ENCODE results near the gene IRF2BP2.

Gene IRF2BP2

GRCh38 chr1:234582681-234583301 is 27.2 kb downstream of the IRF2BP2 start:
- DNase-seq (ENCODE audit: low spot score): no peak
- ChIA-PET CTCF (interaction anchor here (0.6 kb wide), 1 partner anchor 492 kb away, joined by 4 read pairs; no protein-coding TSS in a partner anchor), POLR2A (ENCODE audit: low non-redundant PET) (interaction anchor here (0.7 kb wide), 1 partner anchor 44 kb away, joined by 4 read pairs; no protein-coding TSS in a partner anchor)
- H3K27ac ChIP-seq: no peak overlapping the region
- TF ChIP-seq CTCF (conservative IDR thresholded peaks at IDR 0.05; ENCODE audit: low read depth): no peak

- no peak for TF ChIP-seq CTCF (conservative IDR thresholded peaks at IDR 0.05; ENCODE audit: low read depth)
- no peak overlapping the region for H3K27ac ChIP-seq
- DNase-seq (ENCODE audit: low spot score): no peak
- POLR2A ChIA-PET (ENCODE audit: low non-redundant PET): interaction anchor here (0.7 kb wide), 1 partner anchor 43 kb away, joined by 4 read pairs; no protein-coding TSS in a partner anchor
- CTCF ChIA-PET: interaction anchor here (0.6 kb wide), 1 partner anchor 493 kb away, joined by 4 read pairs; no protein-coding TSS in a partner anchor
Observed at GRCh38 chr1:234582186-234582585, 27.8 kb downstream of the IRF2BP2 start.

DNA sequence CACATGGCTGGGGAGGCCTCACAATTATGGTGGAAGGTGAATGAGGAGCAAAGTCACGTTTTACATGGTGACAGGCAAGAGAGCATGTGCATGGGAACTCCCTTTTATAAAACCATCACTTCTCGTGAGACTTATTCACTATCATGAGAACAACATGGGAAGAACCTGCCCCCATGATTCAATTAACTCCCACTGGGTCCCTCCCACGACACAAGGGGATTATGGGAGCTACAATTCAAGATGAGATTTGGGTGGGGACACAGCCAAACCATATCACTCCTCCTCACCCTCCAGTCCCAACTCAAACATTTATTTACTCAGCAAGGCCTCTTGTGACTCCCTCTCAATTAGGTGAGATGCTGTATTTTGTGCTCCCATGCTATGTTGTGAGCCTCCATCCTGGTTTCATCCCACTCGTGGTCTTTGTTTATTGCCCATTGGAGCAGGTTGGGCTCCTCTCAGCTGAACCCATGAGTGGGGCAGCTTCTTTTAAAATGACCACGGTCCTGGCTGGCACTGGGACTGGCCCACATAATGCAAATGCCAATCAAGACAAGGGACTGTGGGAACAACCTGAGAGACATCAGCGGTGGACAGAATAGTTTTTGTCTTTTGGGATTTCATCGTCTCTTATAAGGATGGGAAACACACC is 28.8 kb downstream of the IRF2BP2 start:
- no peak for DNase-seq (ENCODE audit: low spot score)
- POLR2A ChIA-PET (ENCODE audit: low non-redundant PET): no interaction called here
- TF ChIP-seq CTCF (conservative IDR thresholded peaks at IDR 0.05; ENCODE audit: low read depth): no peak
- no peak overlapping the region for H3K27ac ChIP-seq
- CTCF ChIA-PET: no interaction called here

DNA sequence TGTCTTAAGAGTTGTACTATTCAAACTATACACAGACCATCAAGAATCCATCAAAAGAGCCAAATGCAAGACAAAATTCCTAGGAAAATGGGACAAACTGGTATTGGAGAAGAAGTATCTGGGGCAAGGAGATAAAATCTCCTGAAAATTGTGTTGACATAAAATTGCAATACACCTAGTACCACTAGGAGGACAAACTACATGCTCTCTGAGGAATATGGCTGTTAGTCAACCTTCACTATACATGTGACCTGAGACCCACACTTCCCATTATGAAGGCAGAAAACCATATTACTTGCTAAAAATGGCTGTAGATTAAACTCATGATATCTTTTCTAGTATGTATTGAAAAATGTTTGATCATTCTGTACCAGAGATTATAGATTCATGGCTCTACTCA is 30.0 kb downstream of the IRF2BP2 start:
- no peak for TF ChIP-seq CTCF (conservative IDR thresholded peaks at IDR 0.05; ENCODE audit: low read depth)
- H3K27ac ChIP-seq: no peak overlapping the region
- ChIA-PET POLR2A (ENCODE audit: low non-redundant PET) (no interaction called here), CTCF (no interaction called here)
- DNase-seq (ENCODE audit: low spot score): peak; percentile 26

DNA sequence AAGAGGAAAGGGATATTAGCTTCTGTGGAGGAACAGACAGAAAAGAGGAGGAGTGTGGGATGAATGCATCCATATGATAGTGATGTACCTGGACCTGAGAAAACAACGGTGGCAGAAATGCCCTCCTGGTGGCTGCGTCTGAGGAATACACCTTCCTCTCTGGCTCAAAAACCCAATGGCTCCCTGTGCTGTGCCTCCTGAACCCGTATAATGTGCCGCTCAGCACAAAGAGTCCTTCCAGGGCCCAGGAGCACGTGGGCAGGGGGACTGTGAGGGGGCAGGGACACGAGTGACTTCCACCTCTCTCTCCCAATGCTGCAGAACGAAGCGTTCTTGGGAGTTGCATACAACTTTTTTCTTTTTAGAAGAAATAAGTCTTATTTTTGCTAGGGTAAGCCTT is 31.2 kb downstream of the IRF2BP2 start:
- no peak for TF ChIP-seq CTCF (conservative IDR thresholded peaks at IDR 0.05; ENCODE audit: low read depth)
- H3K27ac ChIP-seq: no peak overlapping the region
- CTCF ChIA-PET: no interaction called here
- DNase-seq (ENCODE audit: low spot score): no peak
- POLR2A ChIA-PET (ENCODE audit: low non-redundant PET): no interaction called here

DNA sequence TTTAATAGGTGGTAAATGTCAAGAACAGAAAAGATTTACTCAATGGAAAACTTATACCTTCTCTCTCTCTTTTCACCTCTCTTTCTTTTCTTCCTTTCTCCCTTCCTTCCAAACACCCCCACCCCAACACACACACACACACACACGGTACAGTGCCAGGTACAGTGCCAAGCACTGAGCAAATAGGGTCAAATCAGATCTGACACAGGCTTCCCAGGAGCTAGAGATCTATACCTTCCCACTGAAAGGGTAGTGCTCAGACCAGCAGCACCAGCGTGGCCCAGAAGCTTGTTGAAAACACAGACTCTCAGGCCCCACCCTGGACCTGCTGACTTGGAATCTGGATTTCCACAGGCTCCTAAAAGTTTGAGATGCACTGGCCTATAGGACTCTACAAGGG is 31.9 kb downstream of the IRF2BP2 start:
- DNase-seq (ENCODE audit: low spot score): no peak
- ChIA-PET CTCF (no interaction called here), POLR2A (ENCODE audit: low non-redundant PET) (no interaction called here)
- no peak overlapping the region for H3K27ac ChIP-seq
- no peak for TF ChIP-seq CTCF (conservative IDR thresholded peaks at IDR 0.05; ENCODE audit: low read depth)

Data from RWPE1 (cell line).